ENCODE data around the gene CD2BP2. TPM values are rescaled to one million over a fixed set of nuclear protein-coding genes. Genes with fewer than 3 reads are reported as not detected.
"Not testable (repeated sequence)": the region's sequence is repeated elsewhere in the genome, so short reads cannot be mapped to it uniquely, and the experiment has no call there.

Gene CD2BP2
- total and polyA plus RNA-seq, 5 donors: 31.8 to 50.9 (median 43.7) TPM

- intact Hi-C loops (cut with DNase I): loop anchor here in 1 of 4 donors (10.0 kb wide), 1 partner anchor 54 kb away; the partner anchor contains the start of gene ZNF771
- H3K27ac ChIP-seq (ENCODE audit: low read length): no peak overlapping the region
- H3K4me1 ChIP-seq (ENCODE audit: control insufficient read depth, insufficient read depth, low read length): peaks cover 16% of the 10 kb centered on the region
- H3K27me3 ChIP-seq (ENCODE audit: control insufficient read depth, insufficient read depth): no peaks in the 10 kb centered on the region
- DNase-seq: no peak
- no peak overlapping the region for H3K4me3 ChIP-seq (ENCODE audit: low read length)
- no peak for ATAC-seq
- no peaks in the 10 kb centered on the region for H3K9me3 ChIP-seq (ENCODE audit: control insufficient read depth, low read length)
- WGBS: 90% methylated on average over 15 of the region's 15 CpGs
Observed at GRCh38 chr16:30351001-30351441, 4.1 kb downstream of the CD2BP2 start.

GRCh38 chr16:30350134-30350871 is 4.8 kb downstream of the CD2BP2 start:
- ATAC-seq (no peak), DNase-seq (no peak)
- no peak overlapping the region for H3K27ac ChIP-seq (ENCODE audit: low read length)
- no peak overlapping the region for H3K4me3 ChIP-seq (ENCODE audit: low read length)
- WGBS: 74% methylated on average over 3 of the region's 3 CpGs
- H3K27me3 ChIP-seq (ENCODE audit: control insufficient read depth, insufficient read depth): no peaks in the 10 kb centered on the region
- H3K4me1 ChIP-seq (ENCODE audit: control insufficient read depth, insufficient read depth, low read length): peaks cover 14% of the 10 kb centered on the region
- no peaks in the 10 kb centered on the region for H3K9me3 ChIP-seq (ENCODE audit: control insufficient read depth, low read length)
- intact Hi-C loops (cut with DNase I): loop anchor here in 1 of 4 donors (10.0 kb wide), 1 partner anchor 54 kb away; the partner anchor contains the start of gene ZNF771

GRCh38 chr16:30349675-30350074 is 5.4 kb downstream of the CD2BP2 start:
- WGBS: 93% methylated on average over 3 of the region's 3 CpGs
- H3K4me3 ChIP-seq (ENCODE audit: low read length): no peak overlapping the region
- intact Hi-C loops (cut with DNase I): loop anchor here in 1 of 4 donors (10.0 kb wide), 1 partner anchor 55 kb away; the partner anchor contains the start of gene ZNF771

GRCh38 chr16:30348929-30349328 is 6.2 kb downstream of the CD2BP2 start:
- WGBS: 87% methylated on average over 7 of the region's 7 CpGs
- no peak overlapping the region for H3K4me3 ChIP-seq (ENCODE audit: low read length)

More at GRCh38 chr16:30349675-30350074, 5.4 kb downstream of the CD2BP2 start:
- no peaks in the 10 kb centered on the region for H3K9me3 ChIP-seq (ENCODE audit: control insufficient read depth, low read length)
- H3K4me1 ChIP-seq (ENCODE audit: control insufficient read depth, insufficient read depth, low read length): peaks cover 14% of the 10 kb centered on the region
- no peaks in the 10 kb centered on the region for H3K27me3 ChIP-seq (ENCODE audit: control insufficient read depth, insufficient read depth)
- no peak overlapping the region for H3K27ac ChIP-seq (ENCODE audit: low read length)
- no peak for DNase-seq
- no peak for ATAC-seq

GRCh38 chr16:30348113-30348512 is 7.0 kb downstream of the CD2BP2 start:
- no peak for DNase-seq
- Histone ChIP-seq H3K9me3 (ENCODE audit: control insufficient read depth, low read length) (no peaks in the 10 kb centered on the region), H3K27ac (ENCODE audit: low read length) (no peak overlapping the region), H3K4me3 (ENCODE audit: low read length) (no peak overlapping the region), H3K4me1 (ENCODE audit: control insufficient read depth, insufficient read depth, low read length) (peaks cover 14% of the 10 kb centered on the region), H3K27me3 (ENCODE audit: control insufficient read depth, insufficient read depth) (no peaks in the 10 kb centered on the region)
- 95% methylated on average over 8 of the region's 8 CpGs for WGBS
- intact Hi-C loops (cut with DNase I): no loop called here
- ATAC-seq: no peak

More at GRCh38 chr16:30348929-30349328, 6.2 kb downstream of the CD2BP2 start:
- Histone ChIP-seq H3K27me3 (ENCODE audit: control insufficient read depth, insufficient read depth) (no peaks in the 10 kb centered on the region), H3K27ac (ENCODE audit: low read length) (no peak overlapping the region), H3K4me1 (ENCODE audit: control insufficient read depth, insufficient read depth, low read length) (peaks cover 14% of the 10 kb centered on the region), H3K9me3 (ENCODE audit: control insufficient read depth, low read length) (no peaks in the 10 kb centered on the region)
- DNase-seq: no peak
- intact Hi-C loops (cut with DNase I): no loop called here
- no peak for ATAC-seq

- 94% methylated on average over 3 of the region's 3 CpGs for WGBS
- Histone ChIP-seq H3K4me1 (ENCODE audit: control insufficient read depth, insufficient read depth, low read length) (no peaks in the 10 kb centered on the region), H3K4me3 (ENCODE audit: low read length) (no peak overlapping the region), H3K27me3 (ENCODE audit: control insufficient read depth, insufficient read depth) (no peaks in the 10 kb centered on the region), H3K9me3 (ENCODE audit: control insufficient read depth, low read length) (no peaks in the 10 kb centered on the region), H3K27ac (ENCODE audit: low read length) (no peak overlapping the region)
- intact Hi-C loops (cut with DNase I): no loop called here
- DNase-seq (no peak), ATAC-seq (no peak)
Observed at GRCh38 chr16:30346286-30346685, 8.8 kb downstream of the CD2BP2 start.

- H3K4me1 ChIP-seq (ENCODE audit: control insufficient read depth, insufficient read depth, low read length); ATAC-seq; H3K27me3 ChIP-seq (ENCODE audit: control insufficient read depth, insufficient read depth); H3K4me3 ChIP-seq (ENCODE audit: low read length); H3K9me3 ChIP-seq (ENCODE audit: control insufficient read depth, low read length); DNase-seq; H3K27ac ChIP-seq (ENCODE audit: low read length); intact Hi-C loops (cut with DNase I): not testable (repeated sequence)
- WGBS: 94% methylated on average over 11 of the region's 11 CpGs
Observed at GRCh38 chr16:30343491-30343820, 11.7 kb downstream of the CD2BP2 start.

- no peaks in the 10 kb centered on the region for H3K27me3 ChIP-seq (ENCODE audit: control insufficient read depth, insufficient read depth)
Observed at GRCh38 chr16:30342751-30343490, 12.2 kb downstream of the CD2BP2 start.

GRCh38 chr16:30341971-30342370 is 13.1 kb downstream of the CD2BP2 start:
- H3K4me1 ChIP-seq (ENCODE audit: control insufficient read depth, insufficient read depth, low read length); H3K4me3 ChIP-seq (ENCODE audit: low read length); ATAC-seq; H3K27me3 ChIP-seq (ENCODE audit: control insufficient read depth, insufficient read depth); H3K27ac ChIP-seq (ENCODE audit: low read length); intact Hi-C loops (cut with DNase I); H3K9me3 ChIP-seq (ENCODE audit: control insufficient read depth, low read length); DNase-seq: not testable (repeated sequence)
- WGBS: 92% methylated on average over 8 of the region's 8 CpGs

More at GRCh38 chr16:30342751-30343490, 12.2 kb downstream of the CD2BP2 start:
- intact Hi-C loops (cut with DNase I): no loop called here
- Histone ChIP-seq H3K27ac (ENCODE audit: low read length) (no peak overlapping the region), H3K4me3 (ENCODE audit: low read length) (no peak overlapping the region), H3K4me1 (ENCODE audit: control insufficient read depth, insufficient read depth, low read length) (no peaks in the 10 kb centered on the region), H3K9me3 (ENCODE audit: control insufficient read depth, low read length) (no peaks in the 10 kb centered on the region)
- DNase-seq (peak in 1 of 3 donors; percentile 45), ATAC-seq (no peak)
- 91% methylated on average over 32 of the region's 32 CpGs for whole genome bisulfite sequencing

- Histone ChIP-seq H3K27me3 (ENCODE audit: control insufficient read depth, insufficient read depth) (no peaks in the 10 kb centered on the region), H3K4me1 (ENCODE audit: control insufficient read depth, insufficient read depth, low read length) (no peaks in the 10 kb centered on the region), H3K4me3 (ENCODE audit: low read length) (no peak overlapping the region), H3K27ac (ENCODE audit: low read length) (no peak overlapping the region), H3K9me3 (ENCODE audit: control insufficient read depth, low read length) (no peaks in the 10 kb centered on the region)
- no peak for DNase-seq
- WGBS: 87% methylated on average over 13 of the region's 13 CpGs
- ATAC-seq: no peak
- intact Hi-C loops (cut with DNase I): no loop called here
Observed at GRCh38 chr16:30340621-30341020, 14.5 kb downstream of the CD2BP2 start.

GRCh38 chr16:30338715-30339114 is 16.4 kb downstream of the CD2BP2 start:
- DNase-seq; H3K27me3 ChIP-seq (ENCODE audit: control insufficient read depth, insufficient read depth); H3K27ac ChIP-seq (ENCODE audit: low read length); H3K4me1 ChIP-seq (ENCODE audit: control insufficient read depth, insufficient read depth, low read length); ATAC-seq; H3K9me3 ChIP-seq (ENCODE audit: control insufficient read depth, low read length); H3K4me3 ChIP-seq (ENCODE audit: low read length); intact Hi-C loops (cut with DNase I): not testable (repeated sequence)
- WGBS: 69% methylated on average over 4 of the region's 5 CpGs

Measured in right cardiac atrium (tissue), 5 donors.